Caco-2 (cell line): ENCODE data around the gene NAPA. TPM values are rescaled to one million over a fixed set of nuclear protein-coding genes. Genes with fewer than 3 reads are reported as not detected.
A peak's percentile ranks its signal among the peaks of the same experiment; 100 is the strongest.

Experiments used
- BruUV-seq: library from RNA; stranded (reverse); fragments of 400-500 nt; replicated peaks from 2 replicates; lab custom pipeline; 2021; lab: Mats Ljungman, UMichigan
- CTCF ChIA-PET: fragments of 300-600 bp; sonication (Branson Sonifier 250); formaldehyde crosslinking; loops from one replicate; lab custom pipeline; 2022; ENCODE audit warnings: antibody characterized with exemption; lab: Charles Lee
- POLR2A ChIA-PET: fragments of 300-600 bp; sonication (Branson Sonifier 250); formaldehyde crosslinking; loops from one replicate; lab custom pipeline; 2022; ENCODE audit warnings: antibody characterized with exemption; lab: Charles Lee
- DNase-seq, 2 experiments: peaks; one replicate each; pipeline versions ENCODE4 v3.0.0 to v3.0.0-alpha.2; 2020 to 2022
- H3K27me3 ChIP-seq: replicated peaks from 2 replicates; pipeline ENCODE4 v1.6.0; 2011; ENCODE audit warnings: low read length; ENCODE audit not compliant: control insufficient read depth, insufficient read depth
- H3K36me3 ChIP-seq: 2 replicates; pipeline ENCODE4 v1.5.1; 2011; ENCODE audit warnings: low read length; ENCODE audit not compliant: control insufficient read depth, insufficient read depth
- H3K4me1 ChIP-seq: fragments of 250-450 bp; sonication (Bioruptor Pico); 2 replicates; pipeline ENCODE4 v1.5.1; 2020; ENCODE audit warnings: mild to moderate bottlenecking
- H3K4me3 ChIP-seq: 2 replicates; pipeline ENCODE4 v1.5.1; 2011; ENCODE audit warnings: low read depth, mild to moderate bottlenecking, control low read depth, low read length
- H3K9me3 ChIP-seq: fragments of 250-450 bp; sonication (Bioruptor Pico); 2 replicates; pipeline ENCODE4 v1.5.1; 2020; ENCODE audit warnings: mild to moderate bottlenecking, moderate library complexity
- H3K27ac Mint-ChIP-seq: one replicate; pipeline ENCODE4 v1.8.0; 2022; ENCODE audit warnings: mixed read lengths; ENCODE audit not compliant: unreplicated experiment
- H3K27me3 Mint-ChIP-seq: one replicate; pipeline ENCODE4 v1.8.0; 2022; ENCODE audit warnings: mixed read lengths; ENCODE audit not compliant: insufficient read depth, unreplicated experiment
- H3K36me3 Mint-ChIP-seq: one replicate; pipeline ENCODE4 v1.8.0; 2022; ENCODE audit warnings: mild to moderate bottlenecking, mixed read lengths; ENCODE audit not compliant: insufficient read depth, unreplicated experiment
- H3K4me1 Mint-ChIP-seq: one replicate; pipeline ENCODE4 v1.8.0; 2022; ENCODE audit warnings: low read depth, mixed read lengths; ENCODE audit not compliant: unreplicated experiment
- H3K4me3 Mint-ChIP-seq: one replicate; pipeline ENCODE4 v1.8.0; 2022; ENCODE audit warnings: mild to moderate bottlenecking, moderate library complexity, mixed read lengths; ENCODE audit not compliant: unreplicated experiment
- H3K9me3 Mint-ChIP-seq: one replicate; pipeline ENCODE4 v1.8.0; 2022; ENCODE audit warnings: mixed read lengths; ENCODE audit not compliant: unreplicated experiment
- intact Hi-C: fragments of 100-400 bp; cut with micrococcal nuclease; formaldehyde crosslinking; loops from one replicate; pipeline ENCODE4 v1.10.0; 2022; ENCODE audit not compliant: unreplicated experiment
- total RNA-seq: library from RNA; stranded (reverse); gene quantifications from 2 replicates; pipeline ENCODE4 v1.2.3, GENCODE V29; 2022
- TF ChIP-seq, protein P1 (sequence below), 2 experiments: fragments of 200-600 bp in 1 of 2; IDR thresholded peaks; 1 replicate in 1 of 2; 2 replicates in 1 of 2; pipeline versions ENCODE4 v1.5.1 to v1.8.0; 2011 to 2022; ENCODE audit warnings: antibody characterized with exemption in 1 of 2, control low read depth in 1 of 2, inconsistent platforms in 1 of 2, low read depth in 1 of 2, low read length in 1 of 2, mild to moderate bottlenecking in 1 of 2, moderate library complexity in 1 of 2; ENCODE audit not compliant: insufficient read depth in 1 of 2, severe bottlenecking in 1 of 2, unreplicated experiment in 1 of 2

The NAPA gene
- total RNA-seq, 1 experiment from 2014 or later: 149 TPM

DNA sequence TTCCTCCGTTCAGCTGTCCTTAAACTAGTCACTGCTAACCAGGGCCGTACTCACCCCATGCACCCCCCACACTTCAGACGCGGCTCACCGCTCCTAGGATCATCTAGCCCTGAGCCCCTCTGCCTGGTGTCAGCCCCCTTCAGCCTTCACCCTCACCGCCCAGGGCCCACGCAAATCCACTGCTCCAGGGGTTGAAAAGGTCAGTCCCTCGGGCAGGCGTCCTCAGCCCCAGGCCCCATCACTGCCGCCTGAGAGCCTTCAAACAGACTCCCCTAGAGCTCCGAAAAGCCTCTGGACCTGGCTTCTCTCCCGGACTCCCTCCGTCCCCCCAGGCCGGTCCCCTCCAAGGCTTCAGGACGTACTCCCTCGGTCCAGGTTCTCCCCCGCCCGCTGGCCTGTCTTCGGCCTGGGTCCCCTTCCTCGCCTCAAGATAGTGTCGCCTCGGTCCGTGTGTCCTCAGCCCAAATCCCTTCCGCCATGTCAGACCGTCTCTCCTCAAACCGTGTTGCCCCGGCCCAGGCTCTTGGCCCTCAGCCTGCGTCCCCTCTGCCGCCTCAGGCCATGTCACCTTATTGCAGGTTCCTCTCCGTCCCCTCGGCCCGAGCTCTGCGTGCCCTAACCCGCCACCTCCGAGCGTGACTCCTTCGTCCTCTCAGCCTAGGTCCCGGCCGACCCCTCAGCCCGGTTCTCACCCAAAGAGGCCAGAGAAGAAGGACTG is 553 bp downstream of the NAPA start:
- H3K4me3 ChIP-seq: peak overlapping the region; percentile 83
- peaks cover 25% of the 10 kb centered on the region for H3K4me1 ChIP-seq
- DNase-seq: no peak
- ChIA-PET POLR2A (no interaction called here), CTCF (interaction anchor here (0.9 to 2.6 kb wide), 3 partner anchors 78 to 134 kb away, joined by 3 to 22 read pairs (median 17); no protein-coding TSS in a partner anchor)
- Mint-ChIP-seq H3K4me1 (peaks cover 34% of the 10 kb centered on the region), H3K27me3 (no peaks in the 10 kb centered on the region), H3K36me3 (peaks cover 39% of the 10 kb centered on the region), H3K9me3 (no peaks in the 10 kb centered on the region), H3K4me3 (peak overlapping the region; percentile 100), H3K27ac (peak overlapping the region; percentile 87)
- intact Hi-C loops: loop anchor here (2.0 kb wide), 1 partner anchor 94 kb away; the partner anchor contains the start of gene BICRA
- no peaks in the 10 kb centered on the region for H3K36me3 ChIP-seq
- H3K9me3 ChIP-seq: no peaks in the 10 kb centered on the region
- no peaks in the 10 kb centered on the region for H3K27me3 ChIP-seq
- TF ChIP-seq, protein P1, sequence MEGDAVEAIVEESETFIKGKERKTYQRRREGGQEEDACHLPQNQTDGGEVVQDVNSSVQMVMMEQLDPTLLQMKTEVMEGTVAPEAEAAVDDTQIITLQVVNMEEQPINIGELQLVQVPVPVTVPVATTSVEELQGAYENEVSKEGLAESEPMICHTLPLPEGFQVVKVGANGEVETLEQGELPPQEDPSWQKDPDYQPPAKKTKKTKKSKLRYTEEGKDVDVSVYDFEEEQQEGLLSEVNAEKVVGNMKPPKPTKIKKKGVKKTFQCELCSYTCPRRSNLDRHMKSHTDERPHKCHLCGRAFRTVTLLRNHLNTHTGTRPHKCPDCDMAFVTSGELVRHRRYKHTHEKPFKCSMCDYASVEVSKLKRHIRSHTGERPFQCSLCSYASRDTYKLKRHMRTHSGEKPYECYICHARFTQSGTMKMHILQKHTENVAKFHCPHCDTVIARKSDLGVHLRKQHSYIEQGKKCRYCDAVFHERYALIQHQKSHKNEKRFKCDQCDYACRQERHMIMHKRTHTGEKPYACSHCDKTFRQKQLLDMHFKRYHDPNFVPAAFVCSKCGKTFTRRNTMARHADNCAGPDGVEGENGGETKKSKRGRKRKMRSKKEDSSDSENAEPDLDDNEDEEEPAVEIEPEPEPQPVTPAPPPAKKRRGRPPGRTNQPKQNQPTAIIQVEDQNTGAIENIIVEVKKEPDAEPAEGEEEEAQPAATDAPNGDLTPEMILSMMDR (IDR thresholded peaks at IDR 0.05; ENCODE audit: insufficient read depth in 1 of 2, low read depth in 1 of 2, low read length in 1 of 2, severe bottlenecking in 1 of 2, unreplicated experiment in 1 of 2): no peak
- BruUV-seq: TSS peak; percentile 47

DNA sequence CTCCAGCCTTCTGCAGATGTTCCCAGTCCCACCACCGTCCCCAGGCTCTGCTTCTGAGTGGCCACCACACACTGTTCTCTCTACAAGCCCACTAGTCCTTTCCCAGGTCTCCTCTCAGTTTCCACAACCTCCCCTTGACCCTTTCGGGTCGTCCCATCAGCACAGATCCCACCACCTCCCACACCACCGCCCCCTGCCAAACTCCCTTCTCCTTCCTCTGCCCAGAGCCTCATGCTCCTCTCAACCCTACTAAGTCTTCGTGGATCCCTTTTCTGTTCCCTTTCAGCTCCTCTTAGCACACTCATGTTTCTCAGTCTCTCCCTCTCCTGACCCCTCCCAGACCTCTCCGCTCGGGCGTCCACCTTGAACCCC is 1.9 kb downstream of the NAPA start:
- Histone ChIP-seq H3K4me1 (peaks cover 25% of the 10 kb centered on the region), H3K36me3 (no peaks in the 10 kb centered on the region), H3K4me3 (peak overlapping the region; percentile 29), H3K9me3 (no peaks in the 10 kb centered on the region), H3K27me3 (no peaks in the 10 kb centered on the region)
- intact Hi-C loops: loop anchor here (1.0 kb wide), 1 partner anchor 185 kb away; no protein-coding TSS in a partner anchor
- Mint-ChIP-seq H3K36me3 (peaks cover 46% of the 10 kb centered on the region), H3K27me3 (no peaks in the 10 kb centered on the region), H3K4me3 (peak overlapping the region; percentile 100), H3K27ac (peak overlapping the region; percentile 87), H3K9me3 (no peaks in the 10 kb centered on the region), H3K4me1 (peaks cover 34% of the 10 kb centered on the region)
- BruUV-seq: TSS peak; percentile 92
- TF ChIP-seq, protein P1 (IDR thresholded peaks at IDR 0.05; ENCODE audit: insufficient read depth in 1 of 2, low read depth in 1 of 2, low read length in 1 of 2, severe bottlenecking in 1 of 2, unreplicated experiment in 1 of 2): no peak
- ChIA-PET POLR2A (no interaction called here), CTCF (interaction anchor here (0.6 to 2.6 kb wide), 2 partner anchors 77 to 153 kb away, joined by 3 to 17 read pairs; no protein-coding TSS in a partner anchor)
- DNase-seq: no peak

DNA sequence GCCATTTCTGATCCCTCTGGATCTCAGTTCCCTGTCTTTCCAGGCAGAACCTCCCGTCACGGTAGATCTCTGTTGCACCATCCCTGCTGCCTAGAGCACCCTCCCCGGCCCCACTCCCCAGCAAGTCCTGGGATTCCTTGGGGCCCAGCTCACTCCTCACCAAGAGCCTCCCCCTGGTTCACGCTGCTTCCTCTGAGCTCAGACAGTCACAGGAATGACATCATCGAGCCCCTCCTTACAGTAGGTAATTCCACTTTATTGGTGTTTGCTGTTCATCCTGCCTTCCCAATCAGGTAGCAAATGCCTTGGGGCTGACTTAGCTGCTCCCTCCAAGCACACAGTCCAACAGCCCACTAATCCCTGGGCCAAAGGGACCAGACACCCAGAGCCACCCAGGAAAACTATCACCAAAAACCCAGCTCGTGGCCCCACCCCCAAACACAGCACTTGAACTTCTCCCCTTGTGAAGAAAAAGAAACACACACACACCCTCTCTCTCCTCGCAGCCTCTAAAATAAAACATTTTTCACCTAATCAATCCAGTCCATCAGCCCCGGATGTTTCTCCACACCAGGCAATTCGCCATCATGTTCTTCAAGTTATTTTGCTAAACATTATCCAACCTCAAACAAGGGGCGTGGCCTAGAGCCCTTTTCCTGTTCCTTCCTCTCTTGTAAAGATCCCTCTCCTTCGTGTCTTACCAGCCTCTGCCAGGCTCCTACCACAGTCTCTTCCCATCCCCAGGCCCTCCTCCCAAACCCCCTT is 2.5 kb downstream of the NAPA start:
- Histone ChIP-seq H3K4me3 (peak overlapping the region; percentile 29), H3K9me3 (no peaks in the 10 kb centered on the region), H3K36me3 (no peaks in the 10 kb centered on the region), H3K4me1 (peaks cover 25% of the 10 kb centered on the region), H3K27me3 (no peaks in the 10 kb centered on the region)
- no peaks in the 10 kb centered on the region for H3K27me3 Mint-ChIP-seq
- TF ChIP-seq, protein P1 (IDR thresholded peaks at IDR 0.05; ENCODE audit: insufficient read depth in 1 of 2, low read depth in 1 of 2, low read length in 1 of 2, severe bottlenecking in 1 of 2, unreplicated experiment in 1 of 2): no peak
- BruUV-seq: TSS peak; percentile 10
- H3K36me3 Mint-ChIP-seq: peaks cover 46% of the 10 kb centered on the region
- H3K9me3 Mint-ChIP-seq: no peaks in the 10 kb centered on the region
- ChIA-PET CTCF (interaction anchor here (0.5 to 2.6 kb wide), 5 partner anchors 18 to 163 kb away, joined by 3 to 17 read pairs (median 3); partner anchors contain the start of genes DHX34 and KPTN), POLR2A (interaction anchor here (0.6 to 0.8 kb wide), 2 partner anchors 8 to 136 kb away, joined by 3 to 8 read pairs; no protein-coding TSS in a partner anchor)
- peaks cover 34% of the 10 kb centered on the region for H3K4me1 Mint-ChIP-seq
- H3K27ac Mint-ChIP-seq: peak overlapping the region; percentile 87
- peak; percentile 69 for DNase-seq
- H3K4me3 Mint-ChIP-seq: peak overlapping the region; percentile 100
- intact Hi-C loops: loop anchor here (1.0 kb wide), 1 partner anchor 186 kb away; no protein-coding TSS in a partner anchor
